ENCODE results near the gene FAU.
"Not testable (repeated sequence)": the region's sequence is repeated elsewhere in the genome, so short reads cannot be mapped to it uniquely, and the experiment has no call there.

The FAU gene

GRCh38 chr11:65118891-65119669 lies 2.9 kb downstream of the FAU start:
- peaks cover 13% of the 10 kb centered on the region; the same call in 1 of the 2 replicates for H3K36me3 ChIP-seq (ENCODE audit: insufficient read depth, low read length)
- peaks cover 20% of the 10 kb centered on the region for H3K4me1 ChIP-seq (ENCODE audit: control insufficient read depth, insufficient read depth, low read length, unreplicated experiment)
- not testable (repeated sequence) for H3K27ac ChIP-seq (ENCODE audit: low read depth, low read length); H3K27me3 ChIP-seq (ENCODE audit: insufficient read depth, low read length); H2AFZ ChIP-seq (ENCODE audit: low read length, unreplicated experiment); H3K4me3 ChIP-seq (ENCODE audit: low read depth, low read length)
- H3K79me2 ChIP-seq (ENCODE audit: control insufficient read depth, insufficient read depth, low read length, unreplicated experiment), result peaks cover 55% of the 10 kb centered on the region

GRCh38 chr11:65118097-65118837 lies 3.7 kb downstream of the FAU start:
- H3K27ac ChIP-seq (ENCODE audit: low read depth, low read length), result no peak overlapping the region
- peaks cover 13% of the 10 kb centered on the region; the same call in 1 of the 2 replicates for H3K36me3 ChIP-seq (ENCODE audit: insufficient read depth, low read length)
- peaks cover 48% of the 10 kb centered on the region for H3K79me2 ChIP-seq (ENCODE audit: control insufficient read depth, insufficient read depth, low read length, unreplicated experiment)

GRCh38 chr11:65117206-65118096 lies 4.5 kb downstream of the FAU start, which contains the start of gene ZNHIT2:
Gene ZNHIT2 (minus strand): TSS chr11:65117701. CDS start chr11:65117653, 48 bp downstream.
- Histone ChIP-seq H3K36me3 (ENCODE audit: insufficient read depth, low read length) (peaks cover 13% of the 10 kb centered on the region; the same call in 1 of the 2 replicates), H3K79me2 (ENCODE audit: control insufficient read depth, insufficient read depth, low read length, unreplicated experiment) (peaks cover 42% of the 10 kb centered on the region), H3K27me3 (ENCODE audit: insufficient read depth, low read length) (no peaks in the 10 kb centered on the region), H3K27ac (ENCODE audit: low read depth, low read length) (peak within 1 kb of the TSS; percentile 65), H2AFZ (ENCODE audit: low read length, unreplicated experiment) (no peak within 1 kb of the TSS), H3K4me3 (ENCODE audit: low read depth, low read length) (peak within 1 kb of the TSS; percentile 78), H3K4me1 (ENCODE audit: control insufficient read depth, insufficient read depth, low read length, unreplicated experiment) (peaks cover 15% of the 10 kb centered on the region)

More at GRCh38 chr11:65118097-65118837, 3.7 kb downstream of the FAU start:
- Histone ChIP-seq H3K4me1 (ENCODE audit: control insufficient read depth, insufficient read depth, low read length, unreplicated experiment) (peaks cover 20% of the 10 kb centered on the region), H3K4me3 (ENCODE audit: low read depth, low read length) (no peak overlapping the region), H2AFZ (ENCODE audit: low read length, unreplicated experiment) (no peak overlapping the region), H3K27me3 (ENCODE audit: insufficient read depth, low read length) (no peaks in the 10 kb centered on the region)

GRCh38 chr11:65116370-65117205 lies 5.3 kb downstream of the FAU start:
- Histone ChIP-seq H3K27ac (ENCODE audit: low read depth, low read length) (peak overlapping the region; percentile 65), H3K27me3 (ENCODE audit: insufficient read depth, low read length) (no peaks in the 10 kb centered on the region), H2AFZ (ENCODE audit: low read length, unreplicated experiment) (no peak overlapping the region), H3K79me2 (ENCODE audit: control insufficient read depth, insufficient read depth, low read length, unreplicated experiment) (peaks cover 34% of the 10 kb centered on the region), H3K4me3 (ENCODE audit: low read depth, low read length) (peak overlapping the region; percentile 78), H3K36me3 (ENCODE audit: insufficient read depth, low read length) (peaks cover 13% of the 10 kb centered on the region; the same call in 1 of the 2 replicates), H3K4me1 (ENCODE audit: control insufficient read depth, insufficient read depth, low read length, unreplicated experiment) (peaks cover 19% of the 10 kb centered on the region)

GRCh38 chr11:65115361-65116082 lies 6.4 kb downstream of the FAU start:
- Histone ChIP-seq H2AFZ (ENCODE audit: low read length, unreplicated experiment) (no peak overlapping the region), H3K27me3 (ENCODE audit: insufficient read depth, low read length) (no peaks in the 10 kb centered on the region), H3K27ac (ENCODE audit: low read depth, low read length) (no peak overlapping the region), H3K4me1 (ENCODE audit: control insufficient read depth, insufficient read depth, low read length, unreplicated experiment) (peaks cover 13% of the 10 kb centered on the region), H3K79me2 (ENCODE audit: control insufficient read depth, insufficient read depth, low read length, unreplicated experiment) (peaks cover 24% of the 10 kb centered on the region), H3K4me3 (ENCODE audit: low read depth, low read length) (peak overlapping the region; percentile 78; the same call in 1 of the 2 replicates), H3K36me3 (ENCODE audit: insufficient read depth, low read length) (peaks cover 8% of the 10 kb centered on the region; the same call in 1 of the 2 replicates)

GRCh38 chr11:65114538-65115171 lies 7.3 kb downstream of the FAU start:
- no peaks in the 10 kb centered on the region for H3K27me3 ChIP-seq (ENCODE audit: insufficient read depth, low read length)
- no peak overlapping the region for H2AFZ ChIP-seq (ENCODE audit: low read length, unreplicated experiment)
- H3K4me1 ChIP-seq (ENCODE audit: control insufficient read depth, insufficient read depth, low read length, unreplicated experiment), result peaks cover 12% of the 10 kb centered on the region
- no peak overlapping the region for H3K27ac ChIP-seq (ENCODE audit: low read depth, low read length)
- peaks cover 2% of the 10 kb centered on the region; the same call in 1 of the 2 replicates for H3K36me3 ChIP-seq (ENCODE audit: insufficient read depth, low read length)
- no peak overlapping the region for H3K4me3 ChIP-seq (ENCODE audit: low read depth, low read length)
- H3K79me2 ChIP-seq (ENCODE audit: control insufficient read depth, insufficient read depth, low read length, unreplicated experiment), result peaks cover 15% of the 10 kb centered on the region

GRCh38 chr11:65113839-65114238 lies 8.1 kb downstream of the FAU start:
- peaks cover 13% of the 10 kb centered on the region for H3K79me2 ChIP-seq (ENCODE audit: control insufficient read depth, insufficient read depth, low read length, unreplicated experiment)
- peaks cover 12% of the 10 kb centered on the region for H3K4me1 ChIP-seq (ENCODE audit: control insufficient read depth, insufficient read depth, low read length, unreplicated experiment)
- no peaks in the 10 kb centered on the region for H3K36me3 ChIP-seq (ENCODE audit: insufficient read depth, low read length)

GRCh38 chr11:65113361-65113756 lies 8.6 kb downstream of the FAU start:
- Histone ChIP-seq H3K79me2 (ENCODE audit: control insufficient read depth, insufficient read depth, low read length, unreplicated experiment) (peaks cover 13% of the 10 kb centered on the region), H3K27ac (ENCODE audit: low read depth, low read length) (no peak overlapping the region), H3K27me3 (ENCODE audit: insufficient read depth, low read length) (no peaks in the 10 kb centered on the region), H3K4me3 (ENCODE audit: low read depth, low read length) (0 out of 2 replicates have a peak overlapping the region, but pooled peaks have one; percentile 63), H3K36me3 (ENCODE audit: insufficient read depth, low read length) (no peaks in the 10 kb centered on the region), H2AFZ (ENCODE audit: low read length, unreplicated experiment) (no peak overlapping the region), H3K4me1 (ENCODE audit: control insufficient read depth, insufficient read depth, low read length, unreplicated experiment) (peaks cover 12% of the 10 kb centered on the region)

More at GRCh38 chr11:65113839-65114238, 8.1 kb downstream of the FAU start:
- H2AFZ ChIP-seq (ENCODE audit: low read length, unreplicated experiment), result no peak overlapping the region
- no peak overlapping the region for H3K4me3 ChIP-seq (ENCODE audit: low read depth, low read length)
- no peak overlapping the region for H3K27ac ChIP-seq (ENCODE audit: low read depth, low read length)
- H3K27me3 ChIP-seq (ENCODE audit: insufficient read depth, low read length), result no peaks in the 10 kb centered on the region

Measured in ACC112 (cell line).